Endodermal cell (in vitro differentiated cells): Measurements from ENCODE around the gene TSEN54. TPM values are rescaled to one million over a fixed set of nuclear protein-coding genes. Genes with fewer than 3 reads are reported as not detected.

Experiments used
- DNase-seq: peaks from one replicate; pipeline ENCODE4 v3.0.0-alpha.2; 2017
- H3K27ac ChIP-seq: 2 replicates; pipeline ENCODE4 v1.5.1; 2013; ENCODE audit warnings: mild to moderate bottlenecking, low read depth, low read length, moderate library complexity
- H3K27me3 ChIP-seq: 2 replicates; pipeline ENCODE4 v1.6.1; 2013; ENCODE audit warnings: mild to moderate bottlenecking, low read length, moderate library complexity; ENCODE audit not compliant: insufficient read depth, control insufficient read depth, poor library complexity, severe bottlenecking
- H3K36me3 ChIP-seq: 2 replicates; pipeline ENCODE4 v1.7.0; 2013; ENCODE audit warnings: mild to moderate bottlenecking, low read length, moderate library complexity; ENCODE audit not compliant: control insufficient read depth, insufficient read depth
- H3K4me1 ChIP-seq: one replicate; pipeline ENCODE4 v1.7.0; 2013; ENCODE audit warnings: low read length; ENCODE audit not compliant: control insufficient read depth, insufficient read depth
- H3K4me3 ChIP-seq: 2 replicates; pipeline ENCODE4 v1.5.1; 2013; ENCODE audit warnings: mild to moderate bottlenecking, low read length, moderate library complexity
- H3K9ac ChIP-seq: 2 replicates; pipeline ENCODE4 v1.6.1; 2013; ENCODE audit warnings: mild to moderate bottlenecking, low read length, moderate library complexity; ENCODE audit not compliant: poor library complexity, severe bottlenecking; ENCODE audit errors: extremely low read depth
- H3K9me3 ChIP-seq: 2 replicates; pipeline ENCODE4 v1.6.1; 2013; ENCODE audit warnings: mild to moderate bottlenecking, low read length, moderate library complexity; ENCODE audit not compliant: control insufficient read depth
- H3K27ac Mint-ChIP-seq: 2 replicates; pipeline ENCODE4 v1.8.0; 2020; ENCODE audit warnings: mixed read lengths
- H3K27me3 Mint-ChIP-seq: 2 replicates; pipeline ENCODE4 v1.8.0; 2021; ENCODE audit warnings: mild to moderate bottlenecking, mixed read lengths; ENCODE audit not compliant: insufficient read depth
- H3K36me3 Mint-ChIP-seq: 2 replicates; pipeline ENCODE4 v1.8.0; 2020; ENCODE audit warnings: low read depth, mixed read lengths
- H3K4me1 Mint-ChIP-seq: 2 replicates; pipeline ENCODE4 v1.8.0; 2020; ENCODE audit warnings: mixed read lengths
- H3K4me3 Mint-ChIP-seq: 2 replicates; pipeline ENCODE4 v1.8.0; 2020; ENCODE audit warnings: mild to moderate bottlenecking, moderate library complexity, mixed read lengths
- H3K9me3 Mint-ChIP-seq: 2 replicates; pipeline ENCODE4 v1.8.0; 2020; ENCODE audit warnings: mild to moderate bottlenecking, mixed read lengths
- WGBS, 2 experiments: methylation state at CpG; one replicate each; pipeline versions ENCODE4 v1.1.5 to v1.1.7; 2013; ENCODE audit warnings: missing lambda C conversion rate in 2 of 2, mixed read lengths in 1 of 2; ENCODE audit not compliant: insufficient coverage in 1 of 2, insufficient read length in 1 of 2; 5-methylcytosine and 5-hydroxymethylcytosine counted together
- total RNA-seq, 2 donors: library from RNA; stranded (reverse); fragmentation: NEBNext Ultra II Directional in 1 of 2; extraction: Animal tissue kit (Norgen Biotek cat#: 25700) in 1 of 2; gene quantifications; 2 replicates in 1 of 2; 3 replicates in 1 of 2; pipeline ENCODE4 v1.2.1, GENCODE V29; 2021
- TF ChIP-seq, protein P1 (sequence below): fragments of 200-600 bp; sonication (generic); conservative IDR thresholded peaks from 2 replicates; pipeline ENCODE4 v1.5.0; 2021; ENCODE audit warnings: antibody characterized with exemption, mild to moderate bottlenecking

The TSEN54 gene
- total RNA-seq, 2 donors from 2014 or later = 37.7 to 39.1 TPM

DNA sequence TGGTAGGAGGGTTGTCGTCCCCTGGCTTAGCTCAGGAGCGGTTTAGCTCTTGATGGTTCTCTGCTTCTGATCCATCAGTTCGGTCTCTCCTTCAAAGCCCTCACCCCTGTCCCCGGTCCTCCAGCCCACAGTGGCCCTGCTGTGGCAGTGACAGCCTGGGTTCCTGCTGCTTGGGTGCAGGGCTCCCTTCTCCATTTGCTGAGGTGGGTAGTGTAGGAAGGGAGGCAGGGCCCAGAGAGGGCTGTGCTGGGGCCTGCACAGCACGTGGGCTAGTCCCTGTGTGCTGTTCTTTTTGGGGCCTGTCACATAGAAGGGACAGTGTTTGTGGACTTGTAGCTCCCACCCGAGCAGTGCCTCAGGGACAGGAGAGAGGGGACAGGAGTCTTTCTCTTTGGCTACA is 41.6 kb upstream of the TSEN54 start:
- Histone ChIP-seq H3K27me3 (peaks cover 34% of the 10 kb centered on the region), H3K9ac (no peak overlapping the region), H3K4me3 (no peak overlapping the region), H3K9me3 (no peaks in the 10 kb centered on the region), H3K4me1 (no peaks in the 10 kb centered on the region), H3K36me3 (peaks cover 15% of the 10 kb centered on the region), H3K27ac (peak overlapping the region; percentile 72)
- Mint-ChIP-seq H3K36me3 (peaks cover 37% of the 10 kb centered on the region), H3K4me3 (no peak overlapping the region), H3K4me1 (peaks cover 8% of the 10 kb centered on the region), H3K27me3 (peaks cover 34% of the 10 kb centered on the region), H3K9me3 (no peaks in the 10 kb centered on the region), H3K27ac (no peak overlapping the region)
- WGBS, 2 experiments = 50 to 94% methylated on average over 1 to 6 of the region's 6 CpGs
- TF ChIP-seq, protein P1, sequence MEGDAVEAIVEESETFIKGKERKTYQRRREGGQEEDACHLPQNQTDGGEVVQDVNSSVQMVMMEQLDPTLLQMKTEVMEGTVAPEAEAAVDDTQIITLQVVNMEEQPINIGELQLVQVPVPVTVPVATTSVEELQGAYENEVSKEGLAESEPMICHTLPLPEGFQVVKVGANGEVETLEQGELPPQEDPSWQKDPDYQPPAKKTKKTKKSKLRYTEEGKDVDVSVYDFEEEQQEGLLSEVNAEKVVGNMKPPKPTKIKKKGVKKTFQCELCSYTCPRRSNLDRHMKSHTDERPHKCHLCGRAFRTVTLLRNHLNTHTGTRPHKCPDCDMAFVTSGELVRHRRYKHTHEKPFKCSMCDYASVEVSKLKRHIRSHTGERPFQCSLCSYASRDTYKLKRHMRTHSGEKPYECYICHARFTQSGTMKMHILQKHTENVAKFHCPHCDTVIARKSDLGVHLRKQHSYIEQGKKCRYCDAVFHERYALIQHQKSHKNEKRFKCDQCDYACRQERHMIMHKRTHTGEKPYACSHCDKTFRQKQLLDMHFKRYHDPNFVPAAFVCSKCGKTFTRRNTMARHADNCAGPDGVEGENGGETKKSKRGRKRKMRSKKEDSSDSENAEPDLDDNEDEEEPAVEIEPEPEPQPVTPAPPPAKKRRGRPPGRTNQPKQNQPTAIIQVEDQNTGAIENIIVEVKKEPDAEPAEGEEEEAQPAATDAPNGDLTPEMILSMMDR = no peak
- DNase-seq = no peak

DNA sequence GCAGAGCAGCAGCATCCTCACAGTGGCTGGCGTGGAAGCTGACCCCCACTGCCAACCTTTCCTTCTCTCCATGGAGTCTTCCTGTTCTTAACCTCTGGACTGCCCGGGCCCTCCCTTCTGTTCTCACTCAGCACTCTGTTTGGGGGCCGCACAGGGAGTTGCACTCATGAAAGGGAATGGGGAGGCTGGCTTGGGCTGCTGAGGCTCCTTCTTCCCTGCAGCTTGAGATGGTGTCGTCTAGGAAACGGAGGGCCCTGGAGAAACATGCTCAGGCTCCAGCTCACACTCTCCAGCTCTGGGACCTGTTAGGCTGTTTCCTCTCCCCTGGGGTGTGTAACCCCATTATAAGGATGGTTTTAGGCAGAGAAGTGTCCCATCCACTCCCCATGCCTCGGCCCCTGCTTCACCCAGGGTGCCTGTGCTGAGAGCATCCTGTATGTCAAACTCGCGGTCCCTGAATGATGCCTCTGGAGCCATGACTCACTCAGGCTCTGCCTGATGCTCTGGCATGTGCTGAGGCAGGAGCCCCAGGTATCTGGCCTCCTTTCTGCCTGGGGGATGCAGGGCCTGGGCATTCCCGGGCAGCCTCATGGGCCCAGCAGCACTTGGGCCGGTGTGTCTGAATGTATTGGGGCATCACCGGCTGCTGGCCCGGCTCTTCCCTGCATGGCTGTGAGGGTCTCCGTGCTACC is 41.0 kb upstream of the TSEN54 start:
- Histone ChIP-seq H3K9ac (no peak overlapping the region), H3K9me3 (no peaks in the 10 kb centered on the region), H3K4me1 (no peaks in the 10 kb centered on the region), H3K4me3 (no peak overlapping the region), H3K36me3 (peaks cover 15% of the 10 kb centered on the region), H3K27ac (peak overlapping the region; percentile 72), H3K27me3 (peaks cover 40% of the 10 kb centered on the region)
- H3K36me3 Mint-ChIP-seq = peaks cover 37% of the 10 kb centered on the region
- H3K27me3 Mint-ChIP-seq = peaks cover 40% of the 10 kb centered on the region
- WGBS, 2 experiments = 84 to 92% methylated on average over 7 to 13 of the region's 13 CpGs
- no peak overlapping the region for H3K4me3 Mint-ChIP-seq
- peak; percentile 42 for DNase-seq
- peaks cover 13% of the 10 kb centered on the region for H3K4me1 Mint-ChIP-seq
- H3K27ac Mint-ChIP-seq = no peak overlapping the region
- H3K9me3 Mint-ChIP-seq = no peaks in the 10 kb centered on the region
- TF ChIP-seq, protein P1 = no peak

DNA sequence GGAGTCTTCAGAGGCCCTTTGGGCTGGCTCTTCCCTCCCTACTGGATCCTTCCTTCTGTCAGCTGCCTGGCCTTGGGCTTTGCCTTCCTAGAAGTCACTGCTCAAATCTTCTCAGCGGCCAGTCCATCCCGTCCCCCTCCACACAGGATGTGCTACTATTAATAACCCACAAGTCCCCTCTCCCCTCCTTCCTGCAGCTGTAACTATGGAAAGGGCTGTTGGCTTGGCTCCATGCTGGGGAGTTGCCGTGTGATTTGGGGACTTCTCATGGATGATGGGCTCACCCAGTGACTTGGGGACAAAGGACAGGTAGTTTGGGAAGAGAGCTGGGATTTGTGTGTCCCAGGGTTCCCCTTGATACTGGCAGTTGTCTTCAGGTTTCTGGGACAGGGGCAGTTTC is 40.5 kb upstream of the TSEN54 start:
- DNase-seq = peak; percentile 41
- 90% methylated on average over 3 of the region's 3 CpGs; no CpG with 5 or more reads in 1 of the 2 experiments for WGBS, 2 experiments
- peaks cover 37% of the 10 kb centered on the region for H3K36me3 Mint-ChIP-seq
- peaks cover 45% of the 10 kb centered on the region for H3K27me3 Mint-ChIP-seq
- peaks cover 19% of the 10 kb centered on the region for H3K4me1 Mint-ChIP-seq
- H3K9me3 Mint-ChIP-seq = no peaks in the 10 kb centered on the region
- Histone ChIP-seq H3K4me3 (no peak overlapping the region), H3K9me3 (no peaks in the 10 kb centered on the region), H3K27me3 (peaks cover 45% of the 10 kb centered on the region), H3K36me3 (peaks cover 15% of the 10 kb centered on the region), H3K27ac (peak overlapping the region; percentile 72), H3K4me1 (peaks cover 3% of the 10 kb centered on the region), H3K9ac (no peak overlapping the region)
- TF ChIP-seq, protein P1 = no peak
- no peak overlapping the region for H3K4me3 Mint-ChIP-seq
- H3K27ac Mint-ChIP-seq = no peak overlapping the region
